GM18526 (cell line): Measurements from ENCODE around the gene COL27A1.

Source experiments
- POLR2A ChIP-seq: IDR thresholded peaks from 3 replicates; pipeline ENCODE4 v1.6.1; 2011; ENCODE audit not compliant: insufficient read length; ENCODE audit errors: extremely low read depth

COL27A1 gene

GRCh38 chr9:114179516-114179915, 24.2 kb downstream of the COL27A1 start:
- TF ChIP-seq POLR2A: no peak

GRCh38 chr9:114180696-114181606, 25.6 kb downstream of the COL27A1 start:
- TF ChIP-seq POLR2A: no peak

GRCh38 chr9:114181607-114182409, 26.5 kb downstream of the COL27A1 start:
- TF ChIP-seq POLR2A: no peak

GRCh38 chr9:114183006-114183405, 27.7 kb downstream of the COL27A1 start:
- no peak for TF ChIP-seq POLR2A

DNA sequence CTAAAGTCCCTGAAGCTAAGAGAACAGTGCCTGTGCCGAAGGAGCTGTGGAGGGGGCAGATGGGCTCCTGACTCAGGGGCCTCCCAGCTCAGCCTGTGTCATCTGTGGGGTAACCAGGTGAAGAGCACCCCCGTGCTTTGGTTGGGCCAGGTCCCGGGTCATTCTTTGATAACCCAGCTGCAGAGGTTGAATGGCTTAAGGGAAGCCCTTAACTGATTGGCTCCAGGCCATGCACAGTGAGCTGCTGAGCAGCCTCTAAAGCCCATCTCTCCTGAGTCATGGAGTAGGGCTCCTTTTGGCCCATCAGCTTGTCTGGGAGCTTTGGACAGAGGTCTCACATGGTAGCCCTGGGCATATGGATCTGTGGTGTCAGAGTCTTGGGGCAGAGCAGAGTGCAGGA, 28.7 kb downstream of the COL27A1 start:
- TF ChIP-seq POLR2A: no peak

- TF ChIP-seq POLR2A: no peak
Measured at GRCh38 chr9:114184866-114185265, 29.5 kb downstream of the COL27A1 start.

- TF ChIP-seq POLR2A: no peak
Measured at GRCh38 chr9:114185570-114186490, 30.5 kb downstream of the COL27A1 start.

DNA sequence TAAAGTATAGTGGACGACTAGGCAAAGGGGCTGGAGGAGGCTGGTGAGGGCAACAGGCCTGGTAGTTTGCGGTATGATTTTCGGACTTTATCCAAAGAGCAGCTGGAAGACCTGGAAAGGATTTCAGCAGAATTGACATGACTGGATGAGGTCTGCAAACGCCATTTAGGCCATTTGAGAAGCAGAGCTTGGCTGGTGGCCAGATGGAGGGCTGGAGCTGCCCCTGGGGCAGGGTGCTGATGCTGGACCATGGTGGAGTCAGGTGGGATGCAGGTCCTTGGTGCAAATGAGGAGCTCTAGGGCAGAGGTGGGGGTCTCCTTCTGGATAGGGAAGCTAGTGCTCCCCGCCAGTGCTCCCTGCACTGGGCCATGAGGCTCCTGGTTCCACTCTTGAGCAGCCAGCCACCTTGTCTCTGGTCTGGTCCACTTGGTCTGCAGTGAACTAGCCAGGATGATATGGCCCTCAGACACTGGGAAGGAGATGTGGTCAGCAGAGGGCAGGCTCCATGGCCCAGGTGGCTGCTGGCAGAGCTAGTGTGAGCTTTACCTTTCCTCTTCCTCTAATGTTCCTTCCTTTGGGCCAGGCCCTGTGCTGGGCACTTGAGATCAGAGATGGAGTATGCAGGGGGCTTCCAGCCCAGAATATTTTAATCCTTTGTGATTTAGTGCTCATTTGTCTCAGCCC, 31.4 kb downstream of the COL27A1 start:
- no peak for TF ChIP-seq POLR2A

GRCh38 chr9:114187827-114188226, 32.5 kb downstream of the COL27A1 start:
- no peak for TF ChIP-seq POLR2A

- TF ChIP-seq POLR2A: no peak
Measured at GRCh38 chr9:114189823-114190562, 34.7 kb downstream of the COL27A1 start.

DNA sequence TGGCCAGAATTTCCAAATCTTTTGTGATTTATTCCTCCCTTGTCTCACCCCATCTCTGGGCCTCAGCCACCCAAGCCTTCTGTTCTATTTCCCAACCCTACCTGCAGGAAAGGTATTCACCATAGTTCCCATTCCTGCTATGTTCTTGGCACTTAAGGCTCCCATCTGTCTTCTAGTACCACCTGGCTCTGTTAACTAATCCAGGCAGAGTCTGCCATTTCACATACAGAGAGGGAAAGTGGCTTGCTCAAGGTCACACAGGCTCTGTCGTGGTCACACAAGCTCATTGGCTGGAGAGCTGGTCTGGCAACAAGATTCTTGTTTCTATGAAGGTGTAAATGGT, 35.2 kb downstream of the COL27A1 start:
- no peak for TF ChIP-seq POLR2A

DNA sequence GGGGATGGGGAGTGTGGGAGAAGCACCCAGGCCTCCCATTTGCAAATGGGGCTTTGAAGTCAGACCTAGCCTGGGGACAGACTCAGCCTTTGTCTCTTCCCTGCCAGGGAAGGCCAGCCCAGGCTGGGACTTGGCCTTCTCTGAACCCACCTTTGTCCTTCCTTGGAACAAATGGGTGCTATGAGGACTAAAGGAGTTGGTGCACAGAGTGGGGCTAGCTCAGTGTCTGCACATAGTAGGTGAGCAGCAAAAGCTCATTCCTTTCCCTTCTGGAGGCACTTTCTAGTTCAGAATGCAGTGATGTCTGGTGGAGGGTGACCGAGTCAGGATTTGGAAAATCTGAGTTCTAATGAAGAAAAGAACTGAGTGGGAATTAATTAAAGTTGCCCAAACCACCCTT, 37.2 kb downstream of the COL27A1 start:
- TF ChIP-seq POLR2A: no peak

DNA sequence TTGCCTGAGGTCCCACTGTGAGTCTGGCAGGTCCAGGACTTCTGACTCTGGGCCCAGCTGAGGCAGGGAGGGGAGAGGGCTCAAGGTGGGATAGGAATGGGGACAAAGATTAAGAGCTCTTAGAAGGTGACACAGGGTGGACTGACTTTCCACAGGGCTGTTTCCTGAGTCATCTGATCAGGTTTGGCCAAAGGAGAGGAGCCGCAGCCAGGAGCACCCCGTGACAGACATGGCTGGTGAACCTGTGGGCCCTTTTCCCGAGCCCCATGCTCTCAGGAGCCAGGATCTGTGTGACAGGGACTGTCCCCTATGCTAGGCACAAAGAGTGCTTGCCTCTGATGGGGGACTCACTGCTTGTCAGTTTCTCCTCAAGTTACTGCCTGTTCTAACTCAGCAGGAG, 37.8 kb downstream of the COL27A1 start:
- no peak for TF ChIP-seq POLR2A

DNA sequence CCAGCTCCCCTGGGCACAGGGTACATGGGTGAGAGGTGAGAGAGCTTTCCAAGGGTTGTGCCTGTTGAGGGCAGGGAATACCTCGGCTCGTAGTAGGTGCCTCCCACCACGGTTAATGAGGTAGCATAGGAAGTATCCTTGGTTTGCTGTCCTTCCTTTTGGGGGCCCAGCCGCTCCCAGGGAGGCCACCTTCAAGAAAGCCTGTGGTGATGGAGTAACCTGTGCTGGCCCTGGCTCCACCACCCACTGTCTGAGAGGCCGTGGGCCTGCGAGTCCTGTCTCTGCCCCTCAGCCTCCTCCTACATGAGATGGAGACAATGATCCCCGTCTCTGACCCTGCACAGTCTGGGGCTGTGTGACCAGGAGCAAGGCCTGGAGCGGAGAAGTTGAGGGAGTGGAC, 40.8 kb downstream of the COL27A1 start:
- TF ChIP-seq POLR2A: no peak
